WI38 (cell line): ENCODE measurements around the gene KIF26B.

Source experiments
- H3K4me3 ChIP-seq: 2 replicates; pipeline ENCODE4 v1.5.1; 2011; ENCODE audit warnings: low read depth, mild to moderate bottlenecking, control low read depth, low read length
- TF ChIP-seq, protein P1 (sequence below): IDR thresholded peaks from 2 replicates; pipeline ENCODE4 v1.5.1; 2012; ENCODE audit warnings: low read depth, mild to moderate bottlenecking, control low read depth, low read length

The KIF26B gene

GRCh38 chr1:245542365-245542764, 387.6 kb downstream of the KIF26B start:
- TF ChIP-seq, protein P1, sequence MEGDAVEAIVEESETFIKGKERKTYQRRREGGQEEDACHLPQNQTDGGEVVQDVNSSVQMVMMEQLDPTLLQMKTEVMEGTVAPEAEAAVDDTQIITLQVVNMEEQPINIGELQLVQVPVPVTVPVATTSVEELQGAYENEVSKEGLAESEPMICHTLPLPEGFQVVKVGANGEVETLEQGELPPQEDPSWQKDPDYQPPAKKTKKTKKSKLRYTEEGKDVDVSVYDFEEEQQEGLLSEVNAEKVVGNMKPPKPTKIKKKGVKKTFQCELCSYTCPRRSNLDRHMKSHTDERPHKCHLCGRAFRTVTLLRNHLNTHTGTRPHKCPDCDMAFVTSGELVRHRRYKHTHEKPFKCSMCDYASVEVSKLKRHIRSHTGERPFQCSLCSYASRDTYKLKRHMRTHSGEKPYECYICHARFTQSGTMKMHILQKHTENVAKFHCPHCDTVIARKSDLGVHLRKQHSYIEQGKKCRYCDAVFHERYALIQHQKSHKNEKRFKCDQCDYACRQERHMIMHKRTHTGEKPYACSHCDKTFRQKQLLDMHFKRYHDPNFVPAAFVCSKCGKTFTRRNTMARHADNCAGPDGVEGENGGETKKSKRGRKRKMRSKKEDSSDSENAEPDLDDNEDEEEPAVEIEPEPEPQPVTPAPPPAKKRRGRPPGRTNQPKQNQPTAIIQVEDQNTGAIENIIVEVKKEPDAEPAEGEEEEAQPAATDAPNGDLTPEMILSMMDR = no peak
- H3K4me3 ChIP-seq = no peak overlapping the region

DNA sequence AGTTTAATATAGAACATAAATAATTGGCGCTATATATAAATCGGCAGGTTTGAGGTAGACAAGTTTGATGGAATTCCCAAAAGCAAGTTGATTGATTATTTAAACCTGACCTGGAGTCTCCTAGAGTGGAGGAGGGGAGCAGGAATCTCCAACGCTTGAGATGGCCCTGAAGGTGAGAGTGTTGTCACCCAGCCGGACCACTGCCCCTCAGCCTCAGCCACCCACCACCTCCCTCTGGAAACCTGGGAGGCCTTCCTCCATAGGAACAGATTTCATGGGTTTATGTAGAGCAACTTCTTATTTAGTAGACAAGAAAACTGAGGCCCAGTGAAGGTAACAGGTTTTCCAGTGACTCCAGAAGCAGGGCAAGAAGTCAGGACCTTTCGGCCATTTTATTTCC, 389.5 kb downstream of the KIF26B start:
- TF ChIP-seq, protein P1 = no peak
- no peak overlapping the region for H3K4me3 ChIP-seq

DNA sequence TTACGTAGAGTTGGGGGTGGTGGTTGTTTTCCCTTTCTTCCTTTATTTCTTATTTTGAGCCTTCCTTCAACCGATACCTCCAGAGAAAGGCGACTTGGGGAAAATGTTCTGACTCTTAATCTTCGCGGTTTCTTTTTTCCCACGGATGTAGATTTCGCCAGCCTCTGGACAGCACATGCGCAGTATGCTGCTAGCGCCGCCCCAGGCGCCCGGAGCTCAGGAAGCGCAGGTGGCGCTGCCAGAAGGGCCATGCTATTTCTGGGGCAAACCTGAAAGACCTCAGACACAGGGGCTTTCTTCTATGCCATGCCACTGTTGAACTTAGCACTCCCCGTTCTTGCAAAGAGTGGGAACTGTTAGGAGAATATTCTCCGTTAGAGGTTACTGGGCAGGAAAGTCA, 392.1 kb downstream of the KIF26B start:
- TF ChIP-seq, protein P1 = no peak
- no peak overlapping the region for H3K4me3 ChIP-seq

GRCh38 chr1:245549996-245550719, 395.4 kb downstream of the KIF26B start:
- no peak overlapping the region for H3K4me3 ChIP-seq
- TF ChIP-seq, protein P1 = no peak

GRCh38 chr1:245550720-245551043, 395.9 kb downstream of the KIF26B start:
- no peak overlapping the region for H3K4me3 ChIP-seq
- TF ChIP-seq, protein P1 = no peak

DNA sequence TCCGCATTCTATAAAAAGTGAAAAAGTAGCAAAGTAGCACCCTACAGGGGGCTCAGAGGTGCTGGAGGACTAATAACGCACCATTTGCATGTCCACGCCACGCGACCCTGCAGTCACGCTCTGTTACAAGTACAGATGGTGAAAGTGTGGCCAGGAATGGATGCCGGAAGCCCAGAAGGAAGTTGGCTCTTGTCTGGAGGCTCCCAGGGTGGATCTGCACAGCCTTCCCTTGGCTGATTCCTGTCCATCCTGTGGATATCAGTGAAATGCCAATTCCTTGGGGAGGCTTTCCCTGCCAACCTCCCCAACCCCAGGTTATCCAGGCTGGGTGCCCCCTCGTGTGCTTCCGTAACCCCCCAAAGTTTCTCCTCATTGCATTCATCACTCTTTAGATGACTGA, 396.8 kb downstream of the KIF26B start:
- TF ChIP-seq, protein P1 = no peak
- H3K4me3 ChIP-seq = no peak overlapping the region

DNA sequence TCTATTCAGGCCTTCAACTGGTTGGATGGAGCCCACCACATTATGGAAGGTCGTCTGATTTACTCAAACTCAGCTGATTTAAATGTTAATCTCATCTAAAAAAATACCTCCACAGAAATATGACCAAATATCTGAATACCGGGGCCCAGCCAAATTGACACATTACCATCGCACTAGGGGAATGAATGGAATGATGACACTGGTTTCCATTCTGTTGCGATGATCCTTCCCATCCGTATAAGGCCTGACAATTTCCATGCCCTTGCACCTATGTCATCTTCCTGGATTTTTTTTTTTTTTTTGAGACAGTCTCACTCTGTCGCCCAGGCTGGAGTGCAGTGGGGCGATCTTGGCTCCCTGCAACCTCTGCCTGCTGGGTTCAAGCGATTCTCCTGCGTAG, 397.5 kb downstream of the KIF26B start:
- H3K4me3 ChIP-seq = no peak overlapping the region
- TF ChIP-seq, protein P1 = no peak
